Testis (tissue), 3 donors: Measurements from ENCODE around the gene RHBG. TPM values are rescaled to one million over a fixed set of nuclear protein-coding genes. Genes with fewer than 3 reads are reported as not detected.

Experiments
- DNase-seq: peaks from one replicate; pipeline ENCODE4 v3.0.0-alpha.2; 2019
- H3K27ac ChIP-seq, 2 donors: fragments of 200-600 bp; sonication (generic); one replicate each; pipeline ENCODE4 v1.5.1; 2019
- H3K27me3 ChIP-seq: fragments of 200-600 bp; sonication (generic); one replicate; pipeline ENCODE4 v1.5.1; 2019
- H3K36me3 ChIP-seq: fragments of 200-600 bp; sonication (generic); one replicate; pipeline ENCODE4 v1.5.1; 2017; ENCODE audit warnings: low read depth; ENCODE audit errors: missing control alignments
- H3K4me1 ChIP-seq: fragments of 200-600 bp; sonication (generic); one replicate; pipeline ENCODE4 v1.5.1; 2019
- H3K4me3 ChIP-seq, 2 donors: fragments of 200-600 bp; sonication (generic); one replicate each; pipeline ENCODE4 v1.5.1; 2017 to 2019
- H3K9me3 ChIP-seq: fragments of 200-600 bp; sonication (generic); one replicate; pipeline ENCODE4 v1.5.1; 2017
- POLR2A ChIP-seq: fragments of 450-650 bp; IDR thresholded peaks from one replicate; pipeline ENCODE4 v1.6.1; 2017; ENCODE audit warnings: antibody characterized with exemption, mild to moderate bottlenecking, moderate library complexity
- WGBS, 2 donors: methylation state at CpG; one replicate each; pipeline ENCODE4 v1.1.5; 2018; 5-methylcytosine and 5-hydroxymethylcytosine counted together
- intact Hi-C: fragments of 100-400 bp; cut with DNase I; formaldehyde crosslinking; loops from one replicate; pipeline ENCODE4 v1.15.1; 2023; ENCODE audit warnings: low total_unique reads
- polyA plus RNA-seq: library from polyadenylated mRNA; stranded (reverse); fragments of 350-450 nt; fragmentation: Illumina TruSeq; extraction: RNeasy Lipid Tissue Mini Kit (QIAGEN cat#74804); gene quantifications from one replicate; pipeline ENCODE4 v1.2.3, GENCODE V29; 2014; ENCODE audit warnings: low read depth, low replicate concordance; ENCODE audit not compliant: insufficient read depth
- total RNA-seq, 2 donors: library from RNA; depleted of rRNA; stranded (reverse); fragments of >200 nt; gene quantifications; one replicate each; pipeline ENCODE4 v1.2.3, GENCODE V29; 2016
- TF ChIP-seq, protein P1 (sequence below), 3 experiments: fragments of 450-650 bp in 2 of 3; fragments of 200-600 bp in 1 of 3; sonication (generic) in 1 of 3; IDR thresholded peaks; one replicate each; pipeline ENCODE4 v1.5.1; 2016 to 2019; ENCODE audit warnings: antibody characterized with exemption in 3 of 3, mild to moderate bottlenecking in 2 of 3, moderate library complexity in 1 of 3

RHBG gene
- total and polyA plus RNA-seq, 3 donors from 2014 or later: 2.0 to 3.3 (median 2.0) TPM

GRCh38 chr1:156414461-156415064 lies 45.6 kb downstream of the RHBG start:
- WGBS, 2 donors: 8 to 18% methylated on average over 6 to 8 of the region's 8 CpGs
- no peaks in the 10 kb centered on the region for H3K9me3 ChIP-seq
- no peak overlapping the region for H3K4me3 ChIP-seq
- H3K4me1 ChIP-seq: no peaks in the 10 kb centered on the region
- TF ChIP-seq, protein P1, sequence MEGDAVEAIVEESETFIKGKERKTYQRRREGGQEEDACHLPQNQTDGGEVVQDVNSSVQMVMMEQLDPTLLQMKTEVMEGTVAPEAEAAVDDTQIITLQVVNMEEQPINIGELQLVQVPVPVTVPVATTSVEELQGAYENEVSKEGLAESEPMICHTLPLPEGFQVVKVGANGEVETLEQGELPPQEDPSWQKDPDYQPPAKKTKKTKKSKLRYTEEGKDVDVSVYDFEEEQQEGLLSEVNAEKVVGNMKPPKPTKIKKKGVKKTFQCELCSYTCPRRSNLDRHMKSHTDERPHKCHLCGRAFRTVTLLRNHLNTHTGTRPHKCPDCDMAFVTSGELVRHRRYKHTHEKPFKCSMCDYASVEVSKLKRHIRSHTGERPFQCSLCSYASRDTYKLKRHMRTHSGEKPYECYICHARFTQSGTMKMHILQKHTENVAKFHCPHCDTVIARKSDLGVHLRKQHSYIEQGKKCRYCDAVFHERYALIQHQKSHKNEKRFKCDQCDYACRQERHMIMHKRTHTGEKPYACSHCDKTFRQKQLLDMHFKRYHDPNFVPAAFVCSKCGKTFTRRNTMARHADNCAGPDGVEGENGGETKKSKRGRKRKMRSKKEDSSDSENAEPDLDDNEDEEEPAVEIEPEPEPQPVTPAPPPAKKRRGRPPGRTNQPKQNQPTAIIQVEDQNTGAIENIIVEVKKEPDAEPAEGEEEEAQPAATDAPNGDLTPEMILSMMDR (IDR thresholded peaks at IDR 0.05): no peak
- TF ChIP-seq POLR2A: no peak
- H3K36me3 ChIP-seq: no peaks in the 10 kb centered on the region
- no peak for DNase-seq
- no peak overlapping the region for H3K27ac ChIP-seq
- H3K27me3 ChIP-seq: no peaks in the 10 kb centered on the region
- intact Hi-C loops: no loop called here

GRCh38 chr1:156416993-156417392 lies 48.0 kb downstream of the RHBG start:
- no peaks in the 10 kb centered on the region for H3K9me3 ChIP-seq
- no peak for TF ChIP-seq POLR2A
- TF ChIP-seq, protein P1 (IDR thresholded peaks at IDR 0.05): no peak
- intact Hi-C loops: no loop called here
- H3K27ac ChIP-seq: no peak overlapping the region
- H3K4me1 ChIP-seq: peaks cover 19% of the 10 kb centered on the region
- no peaks in the 10 kb centered on the region for H3K36me3 ChIP-seq
- WGBS, 2 donors: 39 to 67% methylated on average over 1 of the region's 1 CpG
- no peak for DNase-seq
- H3K4me3 ChIP-seq: no peak overlapping the region
- no peaks in the 10 kb centered on the region for H3K27me3 ChIP-seq

DNA sequence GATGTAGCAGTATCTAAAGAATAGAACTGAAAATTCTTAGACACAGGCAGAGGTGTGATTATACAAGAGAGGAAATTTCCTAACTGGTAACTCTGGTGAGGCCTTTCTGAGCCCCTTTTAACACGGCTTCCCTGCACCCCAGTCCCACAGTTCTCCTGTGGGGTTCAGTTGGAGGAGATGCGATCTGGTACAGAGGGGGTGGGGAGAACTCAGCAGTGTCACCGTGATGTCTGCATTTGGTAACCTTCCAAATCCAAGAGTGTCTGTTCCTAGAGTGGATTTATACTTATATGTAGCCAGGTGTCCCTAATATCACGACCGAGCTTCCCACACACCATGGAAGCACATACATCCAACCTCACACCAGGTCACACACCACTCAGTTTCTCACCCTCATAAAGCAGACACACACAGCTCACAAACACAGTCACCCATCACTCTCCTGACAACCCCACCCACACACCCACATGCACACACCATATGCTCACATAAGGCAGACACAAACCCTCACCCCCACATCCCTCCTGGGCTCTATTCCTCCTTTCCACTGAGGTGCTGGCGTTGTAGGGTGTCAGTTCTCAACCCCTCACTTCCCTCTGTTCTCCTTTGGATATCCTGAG lies 48.5 kb downstream of the RHBG start:
- DNase-seq: no peak
- peaks cover 19% of the 10 kb centered on the region for H3K4me1 ChIP-seq
- H3K9me3 ChIP-seq: no peaks in the 10 kb centered on the region
- no peak for TF ChIP-seq POLR2A
- TF ChIP-seq, protein P1 (IDR thresholded peaks at IDR 0.05): no peak
- 84 to 89% methylated on average over 6 of the region's 6 CpGs for WGBS, 2 donors
- H3K36me3 ChIP-seq: no peaks in the 10 kb centered on the region
- intact Hi-C loops: no loop called here
- no peak overlapping the region for H3K4me3 ChIP-seq
- H3K27ac ChIP-seq: no peak overlapping the region
- no peaks in the 10 kb centered on the region for H3K27me3 ChIP-seq

GRCh38 chr1:156418416-156419070 lies 49.5 kb downstream of the RHBG start:
- Histone ChIP-seq H3K27me3 (no peaks in the 10 kb centered on the region), H3K27ac (no peak overlapping the region), H3K36me3 (no peaks in the 10 kb centered on the region), H3K4me1 (peaks cover 19% of the 10 kb centered on the region), H3K4me3 (no peak overlapping the region), H3K9me3 (no peaks in the 10 kb centered on the region)
- intact Hi-C loops: no loop called here
- no peak for TF ChIP-seq POLR2A
- TF ChIP-seq, protein P1 (IDR thresholded peaks at IDR 0.05): no peak
- WGBS, 2 donors: 89 to 90% methylated on average over 12 of the region's 12 CpGs
- no peak for DNase-seq
